HEK293 (cell line): ENCODE results near the gene ZFYVE28.

Experiments
- CTCF ChIA-PET: fragments of 350-600 bp; formaldehyde crosslinking; extraction: SDS; loops from one replicate; lab custom pipeline; 2021; ENCODE audit warnings: antibody characterized with exemption; lab: Yijun Ruan, JAX
- POLR2A ChIA-PET: fragments of 300-600 bp; formaldehyde crosslinking; extraction: SDS; loops from one replicate; lab custom pipeline; 2020; ENCODE audit warnings: antibody characterized with exemption, inconsistent platforms; lab: Yijun Ruan, JAX
- H3K27ac ChIP-seq: fragments of 200-500 bp; sonication (Bioruptor generic); 2 replicates; pipeline ENCODE4 v1.5.1; 2014; ENCODE audit warnings: low read depth, low read length, control low read depth, inconsistent platforms; ENCODE audit errors: extremely low read depth
- H3K36me3 ChIP-seq, 2 experiments: fragments of 200-500 bp in 1 of 2; sonication (Bioruptor generic) in 1 of 2; 1 replicate in 1 of 2; 2 replicates in 1 of 2; pipeline ENCODE4 v1.5.1; 2014 to 2017; ENCODE audit warnings: inconsistent platforms in 2 of 2, low read length in 2 of 2; ENCODE audit not compliant: control insufficient read depth in 2 of 2, insufficient read depth in 1 of 2
- H3K4me1 ChIP-seq: fragments of 200-500 bp; sonication (Bioruptor generic); 2 replicates; pipeline ENCODE4 v1.5.1; 2014; ENCODE audit warnings: mild to moderate bottlenecking, low read length, inconsistent platforms; ENCODE audit not compliant: control insufficient read depth, insufficient read depth
- H3K4me3 ChIP-seq: 2 replicates; pipeline ENCODE4 v1.5.1; 2011; ENCODE audit warnings: low read depth, mild to moderate bottlenecking, control low read depth, low read length, moderate library complexity
- H3K9me3 ChIP-seq: fragments of 200-500 bp; sonication (Bioruptor generic); 2 replicates; pipeline ENCODE4 v1.5.1; 2014; ENCODE audit warnings: low read depth, low read length, inconsistent platforms; ENCODE audit not compliant: control insufficient read depth, insufficient read depth
- IKZF3 ChIP-seq: fragments of 450-650 bp; IDR thresholded peaks from 2 replicates; pipeline ENCODE4 v1.5.0; 2018; ENCODE audit warnings: missing biosample characterization, mild to moderate bottlenecking, missing genetic modification characterization, moderate library complexity
- INSM2 ChIP-seq: fragments of 450-650 bp; formaldehyde crosslinking; IDR thresholded peaks from 2 replicates; pipeline ENCODE4 v1.5.1; 2016; ENCODE audit warnings: missing biosample characterization, missing genetic modification characterization
- KLF7 ChIP-seq: fragments of 450-650 bp; formaldehyde crosslinking; IDR thresholded peaks from 2 replicates; pipeline ENCODE4 v1.5.1; 2016; ENCODE audit warnings: missing biosample characterization, missing genetic modification characterization, borderline replicate concordance
- KLF8 ChIP-seq: fragments of 450-650 bp; formaldehyde crosslinking; IDR thresholded peaks from 2 replicates; pipeline ENCODE4 v1.5.1; 2016; ENCODE audit warnings: missing biosample characterization, missing genetic modification characterization
- MZF1 ChIP-seq: fragments of 450-650 bp; formaldehyde crosslinking; IDR thresholded peaks from 2 replicates; pipeline ENCODE4 v1.5.1; 2017; ENCODE audit warnings: missing biosample characterization, missing genetic modification characterization, borderline replicate concordance
- PRDM4 ChIP-seq: fragments of 450-650 bp; formaldehyde crosslinking; IDR thresholded peaks from 2 replicates; pipeline ENCODE4 v1.5.1; 2017; ENCODE audit warnings: missing biosample characterization, missing genetic modification characterization
- REPIN1 ChIP-seq: fragments of 450-650 bp; formaldehyde crosslinking; IDR thresholded peaks from 2 replicates; pipeline ENCODE4 v1.5.1; 2017; ENCODE audit warnings: missing biosample characterization, missing genetic modification characterization, low read depth
- SP3 ChIP-seq: fragments of 450-650 bp; formaldehyde crosslinking; IDR thresholded peaks from 2 replicates; pipeline ENCODE4 v1.5.1; 2016; ENCODE audit warnings: missing biosample characterization, missing genetic modification characterization
- TCF7L2 ChIP-seq: IDR thresholded peaks from 2 replicates; pipeline ENCODE4 v1.6.1; 2011; ENCODE audit warnings: low read depth, mild to moderate bottlenecking, inconsistent platforms, low read length, moderate library complexity, borderline replicate concordance
- YY2 ChIP-seq: fragments of 450-650 bp; formaldehyde crosslinking; IDR thresholded peaks from 2 replicates; pipeline ENCODE4 v1.5.1; 2016; ENCODE audit warnings: missing biosample characterization, missing genetic modification characterization
- ZBTB11 ChIP-seq: fragments of 450-650 bp; formaldehyde crosslinking; conservative IDR thresholded peaks from 2 replicates; pipeline ENCODE4 v1.5.1; 2016; ENCODE audit warnings: low read depth, missing biosample characterization, missing genetic modification characterization
- ZBTB17 ChIP-seq: fragments of 450-650 bp; formaldehyde crosslinking; IDR thresholded peaks from 2 replicates; pipeline ENCODE4 v1.5.1; 2016; ENCODE audit warnings: missing biosample characterization, missing genetic modification characterization
- ZFHX2 ChIP-seq: fragments of 450-650 bp; formaldehyde crosslinking; conservative IDR thresholded peaks from 2 replicates; pipeline ENCODE4 v1.5.1; 2016; ENCODE audit warnings: missing biosample characterization, missing genetic modification characterization
- ZNF146 ChIP-seq: fragments of 450-650 bp; formaldehyde crosslinking; IDR thresholded peaks from 2 replicates; pipeline ENCODE4 v1.5.1; 2016; ENCODE audit warnings: missing biosample characterization, missing genetic modification characterization
- ZNF19 ChIP-seq: fragments of 450-650 bp; formaldehyde crosslinking; IDR thresholded peaks from 2 replicates; pipeline ENCODE4; 2016; ENCODE audit warnings: missing biosample characterization, missing genetic modification characterization, low read depth
- ZNF23 ChIP-seq: fragments of 450-650 bp; formaldehyde crosslinking; IDR thresholded peaks from 2 replicates; pipeline ENCODE4 v1.5.1; 2016; ENCODE audit warnings: missing biosample characterization, missing genetic modification characterization, borderline replicate concordance
- ZNF362 ChIP-seq: fragments of 450-650 bp; formaldehyde crosslinking; IDR thresholded peaks from 2 replicates; pipeline ENCODE4 v1.5.1; 2016; ENCODE audit warnings: missing biosample characterization, missing genetic modification characterization
- ZNF426 ChIP-seq: fragments of 450-650 bp; formaldehyde crosslinking; IDR thresholded peaks from 2 replicates; pipeline ENCODE4 v1.5.1; 2017; ENCODE audit warnings: missing biosample characterization, missing genetic modification characterization, mild to moderate bottlenecking, inconsistent platforms, moderate library complexity
- ZNF555 ChIP-seq: fragments of 450-650 bp; formaldehyde crosslinking; conservative IDR thresholded peaks from 2 replicates; pipeline ENCODE4 v1.5.1; 2017; ENCODE audit warnings: missing biosample characterization, mild to moderate bottlenecking, missing genetic modification characterization, inconsistent platforms
- ZNF580 ChIP-seq: fragments of 450-650 bp; formaldehyde crosslinking; IDR thresholded peaks from 2 replicates; pipeline ENCODE4 v1.5.1; 2016; ENCODE audit warnings: missing biosample characterization, missing genetic modification characterization
- ZNF660 ChIP-seq: fragments of 450-650 bp; IDR thresholded peaks from 2 replicates; pipeline ENCODE4 v1.5.1; 2018; ENCODE audit warnings: missing biosample characterization, mild to moderate bottlenecking, missing genetic modification characterization
- ZNF707 ChIP-seq: fragments of 450-650 bp; formaldehyde crosslinking; IDR thresholded peaks from 2 replicates; pipeline ENCODE4 v1.5.1; 2016; ENCODE audit warnings: missing biosample characterization, missing genetic modification characterization

The ZFYVE28 gene

GRCh38 chr4:2409381-2409783, 9.1 kb downstream of the ZFYVE28 start (continued):
- TF ChIP-seq INSM2 (tag by site-specific recombination) (no peak), IKZF3 (tag by site-specific recombination) (no peak), ZNF146 (no peak), PRDM4 (tag by site-specific recombination) (no peak)

- Histone ChIP-seq H3K4me3 (no peak overlapping the region), H3K36me3 (no peaks in the 10 kb centered on the region), H3K9me3 (no peaks in the 10 kb centered on the region), H3K27ac (no peak overlapping the region), H3K4me1 (0 out of 2 replicates have a peak, but pooled peaks cover 2% of the 10 kb centered on the region)
- TF ChIP-seq ZNF146 (no peak), ZBTB17 (no peak), TCF7L2 (no peak), SP3 (no peak), MZF1 (tag by site-specific recombination) (no peak), KLF7 (no peak), ZNF19 (tag by site-specific recombination) (no peak), ZNF555 (tag by site-specific recombination) (no peak), ZBTB11 (tag by site-specific recombination) (no peak), ZNF362 (tag by site-specific recombination) (no peak), ZNF580 (tag by site-specific recombination) (no peak), YY2 (no peak), ZNF23 (tag by site-specific recombination) (no peak), KLF8 (tag by site-specific recombination) (no peak), ZNF660 (no peak), ZFHX2 (tag by site-specific recombination) (no peak), ZNF707 (tag by site-specific recombination) (no peak), ZNF426 (tag by site-specific recombination) (no peak), REPIN1 (tag by site-specific recombination) (no peak)
- ChIA-PET CTCF (no interaction called here), POLR2A (no interaction called here)
Measured at GRCh38 chr4:2408976-2409375, 9.5 kb downstream of the ZFYVE28 start.
